Stimulated activated memory B cell treated with anti-CD40 and anti-IgM and Interleukin-4, amounts not matched to agents 10 μg/mL and 1 μg/mL and 100 μg/mL, for 72 hours (primary cell): ENCODE data around the gene TEAD4.
A peak's percentile ranks its signal among the peaks of the same experiment; 100 is the strongest.
"Not testable (repeated sequence)": the region's sequence is repeated elsewhere in the genome, so short reads cannot be mapped to it uniquely, and the experiment has no call there.

Source experiments
- ATAC-seq: fragments of 150-1000 bp; cut with Tn5 transposase; 2 replicates; pipeline ENCODE4 v1.10.0; 2021
- H3K27ac Mint-ChIP-seq: one replicate; pipeline ENCODE4 v1.8.0; 2022; ENCODE audit warnings: mild to moderate bottlenecking, mixed read lengths
- H3K27me3 Mint-ChIP-seq: one replicate; pipeline ENCODE4 v1.8.0; 2022; ENCODE audit warnings: mixed read lengths
- H3K36me3 Mint-ChIP-seq: one replicate; pipeline ENCODE4 v1.8.0; 2022; ENCODE audit warnings: mixed read lengths
- H3K4me1 Mint-ChIP-seq: one replicate; pipeline ENCODE4 v1.8.0; 2022; ENCODE audit warnings: mixed read lengths
- H3K4me3 Mint-ChIP-seq: one replicate; pipeline ENCODE4 v1.8.0; 2022; ENCODE audit warnings: mild to moderate bottlenecking, moderate library complexity, mixed read lengths
- H3K9me3 Mint-ChIP-seq: one replicate; pipeline ENCODE4 v1.8.0; 2022; ENCODE audit warnings: mixed read lengths

The TEAD4 gene

DNA sequence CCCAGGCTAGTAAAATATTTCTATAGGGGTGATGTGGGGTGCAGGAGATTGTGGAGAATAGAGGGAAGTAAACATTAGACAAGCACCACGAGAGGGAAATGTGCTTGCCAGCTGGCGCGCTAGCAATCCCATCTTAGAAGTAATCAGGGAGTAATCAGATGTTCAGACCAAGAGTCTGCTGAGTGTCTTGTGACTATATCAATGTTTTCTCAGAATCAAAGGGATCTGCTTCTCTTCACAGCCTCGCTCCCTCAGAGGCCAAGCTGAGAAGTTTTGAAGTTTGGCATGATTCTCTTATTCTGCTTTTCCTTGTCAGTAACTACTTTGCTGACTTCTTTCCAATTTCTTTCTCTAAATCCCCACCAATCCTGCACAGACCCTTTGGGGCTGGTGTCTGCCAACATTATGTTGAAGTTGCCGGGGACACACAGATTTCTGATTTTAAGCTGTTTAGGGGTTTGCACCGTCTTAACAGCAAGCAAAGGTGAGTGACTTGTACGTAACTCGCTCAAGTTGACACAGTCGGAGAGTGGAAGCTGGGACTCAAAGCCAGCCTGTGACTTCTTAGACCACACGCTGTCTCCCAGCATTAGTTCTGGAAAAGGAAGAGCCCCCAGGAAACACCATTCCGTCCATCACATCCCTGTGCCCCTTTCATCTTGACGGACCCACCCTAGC, 96.0 kb downstream of the TEAD4 start:
- Mint-ChIP-seq H3K27me3 (peaks cover 54% of the 10 kb centered on the region), H3K4me3 (no peak overlapping the region), H3K27ac (no peak overlapping the region), H3K36me3 (no peaks in the 10 kb centered on the region), H3K4me1 (peaks cover 5% of the 10 kb centered on the region), H3K9me3 (no peaks in the 10 kb centered on the region)
- ATAC-seq: no peak

DNA sequence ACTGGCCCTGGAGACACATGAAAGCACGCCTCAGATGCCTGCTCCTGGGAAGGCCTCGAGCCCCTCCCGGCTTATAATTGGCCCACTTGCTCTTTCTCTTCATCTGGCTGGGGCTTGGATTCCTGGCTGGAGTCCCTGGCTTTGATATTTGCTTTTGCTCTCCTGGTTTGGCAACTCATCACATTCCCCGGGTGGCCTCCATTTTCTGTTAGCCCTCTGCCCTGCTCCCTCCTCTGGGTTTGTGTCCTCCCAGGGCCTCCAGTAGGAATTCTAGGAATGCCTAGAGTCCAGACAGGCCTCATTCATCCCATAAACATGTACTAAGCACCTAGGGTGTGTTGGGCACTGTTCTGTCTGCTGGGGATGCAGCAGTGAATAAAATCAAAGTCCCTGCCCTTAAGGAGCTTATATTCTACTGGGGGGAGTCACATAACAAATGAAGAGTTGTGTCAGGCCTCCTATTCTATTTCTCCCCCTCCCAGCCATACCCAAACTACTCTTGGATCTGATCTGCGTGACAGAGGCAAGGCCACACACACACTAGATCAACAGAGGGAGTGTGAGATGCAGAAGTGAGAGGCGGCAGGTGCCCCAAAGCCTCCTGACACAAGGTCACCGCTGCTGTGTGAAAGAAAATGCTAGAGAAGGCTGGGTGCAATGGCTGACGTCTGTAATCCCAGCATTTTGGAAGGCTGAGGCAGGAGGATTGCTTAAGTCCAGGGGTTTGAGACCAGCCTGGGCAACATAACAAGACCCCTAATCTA, 96.7 kb downstream of the TEAD4 start:
- Mint-ChIP-seq H3K4me3 (no peak overlapping the region), H3K9me3 (no peaks in the 10 kb centered on the region), H3K27me3 (peaks cover 57% of the 10 kb centered on the region), H3K27ac (no peak overlapping the region), H3K4me1 (no peaks in the 10 kb centered on the region), H3K36me3 (no peaks in the 10 kb centered on the region)
- ATAC-seq: no peak

- ATAC-seq: no peak
- H3K27ac Mint-ChIP-seq: no peak overlapping the region
- no peak overlapping the region for H3K4me3 Mint-ChIP-seq
- H3K27me3 Mint-ChIP-seq: peaks cover 54% of the 10 kb centered on the region
- H3K36me3 Mint-ChIP-seq: no peaks in the 10 kb centered on the region
- H3K4me1 Mint-ChIP-seq: no peaks in the 10 kb centered on the region
- peaks cover 4% of the 10 kb centered on the region for H3K9me3 Mint-ChIP-seq
Observed at GRCh38 chr12:3061059-3061458, 101.9 kb downstream of the TEAD4 start.

- no peak overlapping the region for H3K4me3 Mint-ChIP-seq
- H3K4me1 Mint-ChIP-seq: no peaks in the 10 kb centered on the region
- ATAC-seq: no peak
- no peak overlapping the region for H3K27ac Mint-ChIP-seq
- H3K36me3 Mint-ChIP-seq: no peaks in the 10 kb centered on the region
- peaks cover 54% of the 10 kb centered on the region for H3K27me3 Mint-ChIP-seq
- H3K9me3 Mint-ChIP-seq: peaks cover 4% of the 10 kb centered on the region
Observed at GRCh38 chr12:3061501-3062215, 102.5 kb downstream of the TEAD4 start.

- ATAC-seq: no peak
- Mint-ChIP-seq H3K27ac (no peak overlapping the region), H3K9me3 (peaks cover 4% of the 10 kb centered on the region), H3K4me1 (no peaks in the 10 kb centered on the region), H3K4me3 (no peak overlapping the region), H3K36me3 (no peaks in the 10 kb centered on the region), H3K27me3 (peaks cover 82% of the 10 kb centered on the region)
Observed at GRCh38 chr12:3065300-3065699, 106.1 kb downstream of the TEAD4 start.

DNA sequence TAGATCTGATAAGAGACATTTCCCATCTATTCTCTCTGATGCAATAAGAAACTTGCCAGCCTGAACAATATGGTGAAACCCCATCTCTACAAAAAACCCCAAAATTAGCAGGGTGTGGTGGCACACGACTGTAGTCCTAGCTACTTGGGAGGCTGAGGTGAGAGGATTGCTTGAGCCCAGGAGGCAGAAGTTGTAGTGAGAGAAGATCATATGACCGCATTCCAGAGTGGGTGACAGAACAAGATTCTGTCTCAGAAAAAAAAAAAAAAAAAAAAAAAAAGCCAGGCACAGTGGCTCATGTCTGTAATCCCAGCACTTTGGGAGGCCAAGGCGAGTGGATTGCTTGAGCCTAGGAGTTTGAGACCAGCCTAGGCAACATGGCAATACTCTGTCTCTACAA, 106.6 kb downstream of the TEAD4 start:
- H3K4me1 Mint-ChIP-seq, H3K36me3 Mint-ChIP-seq, H3K4me3 Mint-ChIP-seq, H3K9me3 Mint-ChIP-seq, H3K27ac Mint-ChIP-seq, ATAC-seq: not testable (repeated sequence)
- peaks cover 77% of the 10 kb centered on the region for H3K27me3 Mint-ChIP-seq

GRCh38 chr12:3069714-3070113, 110.5 kb downstream of the TEAD4 start:
- no peaks in the 10 kb centered on the region for H3K36me3 Mint-ChIP-seq
- peaks cover 43% of the 10 kb centered on the region for H3K27me3 Mint-ChIP-seq
- no peaks in the 10 kb centered on the region for H3K9me3 Mint-ChIP-seq
- no peak overlapping the region for H3K27ac Mint-ChIP-seq
- no peak for ATAC-seq
- no peaks in the 10 kb centered on the region for H3K4me1 Mint-ChIP-seq
- no peak overlapping the region for H3K4me3 Mint-ChIP-seq

GRCh38 chr12:3071107-3071506, 111.9 kb downstream of the TEAD4 start:
- Mint-ChIP-seq H3K27me3 (peaks cover 54% of the 10 kb centered on the region), H3K4me3 (no peak overlapping the region), H3K36me3 (no peaks in the 10 kb centered on the region), H3K27ac (no peak overlapping the region), H3K9me3 (no peaks in the 10 kb centered on the region), H3K4me1 (no peaks in the 10 kb centered on the region)
- ATAC-seq: no peak

DNA sequence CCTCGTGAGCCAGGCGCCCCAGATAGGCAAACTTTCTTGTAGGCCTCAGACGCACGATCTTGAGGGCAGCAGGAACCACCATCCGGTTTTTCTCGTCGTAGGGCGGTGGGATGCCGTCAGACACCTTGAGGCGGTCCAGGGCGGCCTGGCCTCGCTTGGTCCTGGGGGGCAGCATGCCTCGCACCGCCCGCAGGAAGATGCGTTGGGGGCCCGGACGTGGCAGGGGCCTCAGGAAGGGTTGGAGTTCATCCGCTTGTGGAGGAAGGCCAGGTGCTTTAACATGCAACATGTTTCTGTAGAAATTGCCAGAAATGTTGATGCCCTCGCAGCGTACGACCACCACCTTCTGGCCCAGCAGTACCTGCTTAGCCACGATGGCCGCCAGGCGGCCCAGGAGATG, 112.5 kb downstream of the TEAD4 start:
- H3K36me3 Mint-ChIP-seq: no peaks in the 10 kb centered on the region
- H3K27ac Mint-ChIP-seq: no peak overlapping the region
- peaks cover 48% of the 10 kb centered on the region for H3K27me3 Mint-ChIP-seq
- H3K4me3 Mint-ChIP-seq: no peak overlapping the region
- no peak for ATAC-seq
- no peaks in the 10 kb centered on the region for H3K9me3 Mint-ChIP-seq
- peaks cover 4% of the 10 kb centered on the region for H3K4me1 Mint-ChIP-seq

GRCh38 chr12:3073438-3074250, 114.4 kb downstream of the TEAD4 start:
- Mint-ChIP-seq H3K27ac (no peak overlapping the region), H3K27me3 (peaks cover 28% of the 10 kb centered on the region), H3K4me1 (peaks cover 14% of the 10 kb centered on the region), H3K9me3 (no peaks in the 10 kb centered on the region), H3K36me3 (no peaks in the 10 kb centered on the region), H3K4me3 (no peak overlapping the region)
- peak; percentile 62 for ATAC-seq

GRCh38 chr12:3075315-3075714, 116.1 kb downstream of the TEAD4 start:
- H3K27me3 Mint-ChIP-seq: peaks cover 11% of the 10 kb centered on the region
- H3K4me1 Mint-ChIP-seq: peaks cover 14% of the 10 kb centered on the region
- no peaks in the 10 kb centered on the region for H3K36me3 Mint-ChIP-seq
- no peak overlapping the region for H3K4me3 Mint-ChIP-seq
- no peak for ATAC-seq
- no peaks in the 10 kb centered on the region for H3K9me3 Mint-ChIP-seq
- no peak overlapping the region for H3K27ac Mint-ChIP-seq

DNA sequence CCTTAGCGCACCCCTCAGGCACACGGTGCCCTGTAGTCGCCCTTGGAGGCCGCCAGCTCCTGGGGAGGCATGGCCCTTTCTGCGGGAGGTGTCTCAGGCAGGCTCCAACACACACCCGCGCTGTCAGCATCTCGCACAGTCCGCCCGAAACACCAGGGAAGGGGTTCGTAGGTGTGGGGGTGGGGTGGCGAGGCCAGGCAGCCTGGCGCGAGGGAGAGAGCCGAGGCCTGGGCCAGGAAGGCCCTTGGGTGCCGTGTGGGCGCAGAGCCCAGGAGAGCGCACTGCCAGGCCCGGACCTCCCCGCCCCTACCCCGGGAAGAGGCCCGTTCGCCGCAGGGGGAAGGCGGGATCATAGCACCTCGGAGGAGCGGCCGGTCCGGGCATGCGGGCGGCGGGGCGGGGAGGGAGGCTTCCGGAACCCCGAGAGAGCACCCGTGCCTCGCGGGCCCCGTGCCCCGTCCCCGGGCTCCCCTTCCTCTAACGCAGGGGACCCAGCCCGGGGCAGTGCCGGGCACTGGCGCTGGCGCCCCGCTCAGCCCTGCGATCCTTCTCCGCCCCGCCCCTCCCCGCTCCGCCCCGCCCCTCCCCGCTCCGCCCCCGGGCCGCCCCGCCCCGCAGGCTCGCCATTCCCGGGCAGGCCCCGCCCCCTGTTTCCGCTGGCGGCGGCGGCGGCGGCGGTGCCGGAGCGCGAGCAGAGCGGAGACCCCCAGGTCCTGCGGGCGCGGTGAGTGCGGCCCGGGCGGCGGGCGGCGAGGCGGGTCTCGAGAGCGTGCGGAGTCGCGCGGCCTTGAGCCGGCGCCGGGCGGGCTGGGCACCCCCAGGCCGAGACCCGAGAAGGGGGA, 117.8 kb downstream of the TEAD4 start, which contains the start of gene TSPAN9:
TSS of gene TSPAN9 (plus strand) at position 650 of the 842 bp plus-strand sequence. CDS start 123,815 bp downstream, outside the sequence.
- peak within 1 kb of the TSS; percentile 48 for H3K27ac Mint-ChIP-seq
- ATAC-seq: peak; percentile 87

GRCh38 chr12:3077572-3078081, 118.4 kb downstream of the TEAD4 start:
- H3K27ac Mint-ChIP-seq: no peak overlapping the region
- peaks cover 14% of the 10 kb centered on the region for H3K4me1 Mint-ChIP-seq
- no peaks in the 10 kb centered on the region for H3K36me3 Mint-ChIP-seq
- H3K27me3 Mint-ChIP-seq: peaks cover 11% of the 10 kb centered on the region
- no peaks in the 10 kb centered on the region for H3K9me3 Mint-ChIP-seq
- peak overlapping the region; percentile 65 for H3K4me3 Mint-ChIP-seq
- no peak for ATAC-seq

More for the DNA sequence above, 117.8 kb downstream of the TEAD4 start, which contains the start of gene TSPAN9:
- H3K4me1 Mint-ChIP-seq: peaks cover 14% of the 10 kb centered on the region
- no peaks in the 10 kb centered on the region for H3K9me3 Mint-ChIP-seq
- peak within 1 kb of the TSS; percentile 89 for H3K4me3 Mint-ChIP-seq
- H3K27me3 Mint-ChIP-seq: peaks cover 11% of the 10 kb centered on the region
- H3K36me3 Mint-ChIP-seq: no peaks in the 10 kb centered on the region
